ENCODE results near the gene AP4M1. TPM values are rescaled to one million over a fixed set of nuclear protein-coding genes. Genes with fewer than 3 reads are reported as not detected.

AP4M1 gene
- total RNA-seq, 4 donors from 2014 or later, result 21.8 to 29.3 (median 24.7) TPM

GRCh38 chr7:100130608-100131453 lies 29.4 kb downstream of the AP4M1 start:
- H3K4me3 ChIP-seq, result peak overlapping the region in 1 of 2 donors; percentile 23
- H3K9me3 ChIP-seq, result no peaks in the 10 kb centered on the region
- peaks cover 0 to 34% (median 13%) of the 10 kb centered on the region in 3 donors for H3K4me1 ChIP-seq
- 8 to 9% methylated on average over 17 to 22 of the region's 24 CpGs for WGBS, 2 donors (ENCODE audit: low coverage in 1 of 2)
- H3K36me3 ChIP-seq, result no peaks in the 10 kb centered on the region
- H3K27me3 ChIP-seq, result no peaks in the 10 kb centered on the region
- no peak overlapping the region for H3K27ac ChIP-seq
- TF ChIP-seq CTCF (IDR thresholded peaks at IDR 0.05) (peak in 3 of 4 experiments; percentile 77 to 88 (median 80)), EP300 (IDR thresholded peaks at IDR 0.05) (no peak)
- no peak for ATAC-seq

- no peak for TF ChIP-seq EP300 (IDR thresholded peaks at IDR 0.05)
- TF ChIP-seq POLR2A (IDR thresholded peaks at IDR 0.05), result no peak
- no peak for TF ChIP-seq CTCF (IDR thresholded peaks at IDR 0.05)
- TF ChIP-seq POLR2AphosphoS5 (IDR thresholded peaks at IDR 0.05), result no peak
- 46 to 48% methylated on average over 4 to 5 of the region's 7 CpGs for WGBS, 2 donors (ENCODE audit: low coverage in 1 of 2)
- H3K4me1 ChIP-seq, result peaks cover 0 to 26% (median 7%) of the 10 kb centered on the region in 3 donors
- H3K27me3 ChIP-seq, result no peaks in the 10 kb centered on the region
- no peaks in the 10 kb centered on the region for H3K36me3 ChIP-seq
- no peak overlapping the region for H3K4me3 ChIP-seq
- H3K27ac ChIP-seq, result no peak overlapping the region
- H3K9me3 ChIP-seq, result no peaks in the 10 kb centered on the region
- no peak for ATAC-seq
Observed at GRCh38 chr7:100132126-100132525, 30.7 kb downstream of the AP4M1 start.

GRCh38 chr7:100132697-100133151 lies 31.3 kb downstream of the AP4M1 start:
- no peak overlapping the region for H3K27ac ChIP-seq
- TF ChIP-seq POLR2A (IDR thresholded peaks at IDR 0.05), result no peak
- no peak for TF ChIP-seq POLR2AphosphoS5 (IDR thresholded peaks at IDR 0.05)
- peak; percentile 58 to 82 (median 70) for TF ChIP-seq CTCF (IDR thresholded peaks at IDR 0.05)
- H3K27me3 ChIP-seq, result no peaks in the 10 kb centered on the region
- H3K4me3 ChIP-seq, result no peak overlapping the region
- ATAC-seq, result peak; percentile 60
- H3K4me1 ChIP-seq, result peaks cover 0 to 22% (median 7%) of the 10 kb centered on the region in 3 donors
- no peaks in the 10 kb centered on the region for H3K36me3 ChIP-seq
- H3K9me3 ChIP-seq, result no peaks in the 10 kb centered on the region
- 20 to 30% methylated on average over 1 to 2 of the region's 3 CpGs for WGBS, 2 donors (ENCODE audit: low coverage in 1 of 2)

- H3K4me3 ChIP-seq, result no peak overlapping the region
- H3K27me3 ChIP-seq, result peaks cover 4% of the 10 kb centered on the region
- no peaks in the 10 kb centered on the region for H3K36me3 ChIP-seq
- no peaks in the 10 kb centered on the region for H3K9me3 ChIP-seq
- ATAC-seq, result no peak
- no peak for TF ChIP-seq CTCF (IDR thresholded peaks at IDR 0.05)
- TF ChIP-seq EP300 (IDR thresholded peaks at IDR 0.05), result no peak
- TF ChIP-seq POLR2AphosphoS5 (IDR thresholded peaks at IDR 0.05), result no peak
- H3K27ac ChIP-seq, result no peak overlapping the region
- no peaks in the 10 kb centered on the region for H3K4me1 ChIP-seq
- WGBS, 2 donors (ENCODE audit: low coverage in 1 of 2), result 72 to 77% methylated on average over 5 to 7 of the region's 13 CpGs
Observed at GRCh38 chr7:100137851-100138760, 36.7 kb downstream of the AP4M1 start.

All from gastroesophageal sphincter (tissue), 4 donors.